Heart left ventricle (tissue), 16 donors: ENCODE results near the gene DCDC2C. TPM values are rescaled to one million over a fixed set of nuclear protein-coding genes. Genes with fewer than 3 reads are reported as not detected.

Experiments used
- ATAC-seq, 4 donors: fragments of 200-7000 bp; cut with Tn5 transposase; one replicate each; pipeline ENCODE4 v1.9.1; 2020 to 2022; ENCODE audit warnings: moderate library complexity in 4 of 4, mild to moderate bottlenecking in 3 of 4, moderate number of reproducible peaks in 1 of 4
- DNase-seq, 5 donors: peaks; one replicate each; pipeline ENCODE4 v3.0.0-alpha.2; 2020
- H3K27ac ChIP-seq, 12 donors: fragments of 200-600 bp; sonication (generic) in 4 of 12; one replicate each; pipeline versions ENCODE4 v1.5.0 to v1.8.0; 2016 to 2022; ENCODE audit warnings: mild to moderate bottlenecking in 2 of 12
- H3K27me3 ChIP-seq, 9 donors: fragments of 200-600 bp; sonication (generic) in 2 of 9; one replicate each; pipeline versions ENCODE4 v1.5.1 to v1.8.0; 2016 to 2022; ENCODE audit warnings: mild to moderate bottlenecking in 3 of 9
- H3K36me3 ChIP-seq, 9 donors: fragments of 200-600 bp; sonication (generic) in 2 of 9; one replicate each; pipeline versions ENCODE4 v1.5.0 to v1.8.0; 2018 to 2022; ENCODE audit warnings: mild to moderate bottlenecking in 2 of 9
- H3K4me1 ChIP-seq, 12 donors: fragments of 200-600 bp; sonication (generic) in 4 of 12; one replicate each; pipeline versions ENCODE4 v1.5.0 to v1.8.0; 2016 to 2022; ENCODE audit warnings: mild to moderate bottlenecking in 3 of 12
- H3K4me3 ChIP-seq, 12 donors: fragments of 200-600 bp; sonication (generic) in 4 of 12; one replicate each; pipeline versions ENCODE4 v1.5.0 to v1.8.0; 2017 to 2022; ENCODE audit warnings: mild to moderate bottlenecking in 9 of 12, moderate library complexity in 4 of 12
- H3K9me3 ChIP-seq, 12 donors: fragments of 200-600 bp; sonication (generic) in 4 of 12; one replicate each; pipeline versions ENCODE4 v1.5.0 to v1.8.0; 2016 to 2022; ENCODE audit warnings: mild to moderate bottlenecking in 1 of 12
- POLR2A ChIP-seq, 2 donors: fragments of 450-650 bp; IDR thresholded peaks; one replicate each; pipeline ENCODE4 v1.6.1; 2017; ENCODE audit warnings: antibody characterized with exemption in 2 of 2, mild to moderate bottlenecking in 2 of 2, moderate library complexity in 2 of 2
- WGBS, 4 donors: extraction: QIAGEN DNeasy Blood & Tissue Kit in 2 of 4; methylation state at CpG; one replicate each; pipeline versions ENCODE4 v1.1.5 to v1.1.7; 2013 to 2018; 5-methylcytosine and 5-hydroxymethylcytosine counted together
- intact Hi-C, 10 donors: fragments of 100-400 bp; cut with DNase I; formaldehyde crosslinking; loops; one replicate each; pipeline versions ENCODE4 v1.11.1 to v1.14.2; 2022
- polyA plus RNA-seq, 2 donors: library from polyadenylated mRNA; stranded (reverse); fragments of 200-250 nt; gene quantifications; one replicate each; pipeline ENCODE4 v1.2.3, GENCODE V29; 2013
- total RNA-seq, 9 donors: library from RNA; depleted of rRNA in 2 of 9; stranded (reverse); fragments of >200 nt in 2 of 9; fragmentation: NEBNext Ultra II Directional in 3 of 9; extraction: Animal tissue kit (Norgen Biotek cat#: 25700) in 3 of 9; gene quantifications; one replicate each; pipeline versions ENCODE4 v1.1.0 to v1.2.4, GENCODE V29; 2016 to 2023
- TF ChIP-seq, protein P1 (sequence below), 12 donors: fragments of 200-600 bp; sonication (generic) in 4 of 12; IDR thresholded peaks; one replicate each; pipeline versions ENCODE4 v1.5.0 to v1.8.0; 2018 to 2022; ENCODE audit warnings: antibody characterized with exemption in 12 of 12, mild to moderate bottlenecking in 5 of 12
- donor health status: ischemic (EF 13 %, LVEDD 7.1; RV severe dilation, severe dysfunction).
- donor health status: healthy with polysubstance abuse.
- donor health status: DM: no; HTN: yes; CAD: no.
- donor health status: DM: no; HTN: no; CAD: no.
- donor health status: ischemic (EF 25% LVEDD 6.9; RV normal size, moderate dysfunction).
- donor health status: ischemic (EF 25% LVEDD 5.7; RV mildly dilated, moderate dysfunction).
- donor health status: healthy.
- donor health status: DM: yes; HTN: yes; CAD: no.
- donor health status: ischemic (EF 35%, LVEDD 5.7; RV mildly dilated, moderate dysfunction).
- donor health status: nonischemic (EF 11% LVEDD 7.7; RV severe dilation, severe dysfunction).
- donor health status: DM: yes; HTN: yes; CAD: no.
- donor health status: PGD.
- donor health status: ischemic (EF 29% LVEDD 5.4; RV normal size, mild dysfunction).
- donor health status: nonischemic (EF 23%, LVEDD 6.1; RV moderate dilation, normal function).

DCDC2C gene
- total and polyA plus RNA-seq, 11 donors: not detected

GRCh38 chr2:3739313-3739712, 35.9 kb downstream of the DCDC2C start:
- H3K27me3 ChIP-seq: peaks cover 0 to 17% (median 0%) of the 10 kb centered on the region in 9 donors
- no peak for DNase-seq
- intact Hi-C loops: loop anchor here in 1 of 10 donors (10.0 kb wide), 1 partner anchor 45 kb away; no protein-coding TSS in a partner anchor
- 88 to 94% (median 91%) methylated on average over 18 to 19 of the region's 19 CpGs for WGBS, 4 donors
- no peaks in the 10 kb centered on the region for H3K9me3 ChIP-seq
- H3K4me1 ChIP-seq: no peaks in the 10 kb centered on the region
- no peaks in the 10 kb centered on the region for H3K36me3 ChIP-seq
- no peak overlapping the region for H3K4me3 ChIP-seq
- no peak for ATAC-seq
- no peak overlapping the region for H3K27ac ChIP-seq
- TF ChIP-seq, protein P1, sequence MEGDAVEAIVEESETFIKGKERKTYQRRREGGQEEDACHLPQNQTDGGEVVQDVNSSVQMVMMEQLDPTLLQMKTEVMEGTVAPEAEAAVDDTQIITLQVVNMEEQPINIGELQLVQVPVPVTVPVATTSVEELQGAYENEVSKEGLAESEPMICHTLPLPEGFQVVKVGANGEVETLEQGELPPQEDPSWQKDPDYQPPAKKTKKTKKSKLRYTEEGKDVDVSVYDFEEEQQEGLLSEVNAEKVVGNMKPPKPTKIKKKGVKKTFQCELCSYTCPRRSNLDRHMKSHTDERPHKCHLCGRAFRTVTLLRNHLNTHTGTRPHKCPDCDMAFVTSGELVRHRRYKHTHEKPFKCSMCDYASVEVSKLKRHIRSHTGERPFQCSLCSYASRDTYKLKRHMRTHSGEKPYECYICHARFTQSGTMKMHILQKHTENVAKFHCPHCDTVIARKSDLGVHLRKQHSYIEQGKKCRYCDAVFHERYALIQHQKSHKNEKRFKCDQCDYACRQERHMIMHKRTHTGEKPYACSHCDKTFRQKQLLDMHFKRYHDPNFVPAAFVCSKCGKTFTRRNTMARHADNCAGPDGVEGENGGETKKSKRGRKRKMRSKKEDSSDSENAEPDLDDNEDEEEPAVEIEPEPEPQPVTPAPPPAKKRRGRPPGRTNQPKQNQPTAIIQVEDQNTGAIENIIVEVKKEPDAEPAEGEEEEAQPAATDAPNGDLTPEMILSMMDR (IDR thresholded peaks at IDR 0.05): no peak
- TF ChIP-seq POLR2A (IDR thresholded peaks at IDR 0.05): no peak

GRCh38 chr2:3741396-3741795, 38.0 kb downstream of the DCDC2C start:
- DNase-seq (no peak), ATAC-seq (no peak)
- Histone ChIP-seq H3K27me3 (peaks cover 0 to 19% (median 0%) of the 10 kb centered on the region in 9 donors), H3K9me3 (no peaks in the 10 kb centered on the region), H3K4me1 (no peaks in the 10 kb centered on the region), H3K36me3 (no peaks in the 10 kb centered on the region), H3K4me3 (no peak overlapping the region), H3K27ac (no peak overlapping the region)
- intact Hi-C loops: no loop called here
- TF ChIP-seq POLR2A (IDR thresholded peaks at IDR 0.05): no peak
- TF ChIP-seq, protein P1 (IDR thresholded peaks at IDR 0.05): no peak
- WGBS, 4 donors: 77 to 79% (median 78%) methylated on average over 8 of the region's 8 CpGs

- no peaks in the 10 kb centered on the region for H3K4me1 ChIP-seq
- H3K36me3 ChIP-seq: no peaks in the 10 kb centered on the region
- peaks cover 0 to 18% (median 0%) of the 10 kb centered on the region in 9 donors for H3K27me3 ChIP-seq
- ATAC-seq (no peak), DNase-seq (no peak)
- no peaks in the 10 kb centered on the region for H3K9me3 ChIP-seq
- intact Hi-C loops: no loop called here
- no peak overlapping the region for H3K4me3 ChIP-seq
- H3K27ac ChIP-seq: no peak overlapping the region
- WGBS, 4 donors: 83 to 87% (median 86%) methylated on average over 13 of the region's 13 CpGs
- TF ChIP-seq, protein P1 (IDR thresholded peaks at IDR 0.05): no peak
- TF ChIP-seq POLR2A (IDR thresholded peaks at IDR 0.05): no peak
These were observed 38.7 kb downstream of the DCDC2C start for GRCh38 chr2:3741867-3742602.

GRCh38 chr2:3742743-3743508, 39.6 kb downstream of the DCDC2C start:
- ATAC-seq (no peak), DNase-seq (no peak)
- Histone ChIP-seq H3K4me3 (no peak overlapping the region), H3K27me3 (peaks cover 0 to 10% (median 0%) of the 10 kb centered on the region in 9 donors), H3K36me3 (no peaks in the 10 kb centered on the region), H3K9me3 (no peaks in the 10 kb centered on the region), H3K4me1 (no peaks in the 10 kb centered on the region), H3K27ac (no peak overlapping the region)
- intact Hi-C loops: no loop called here
- WGBS, 4 donors: 89 to 92% (median 90%) methylated on average over 5 of the region's 5 CpGs
- TF ChIP-seq POLR2A (IDR thresholded peaks at IDR 0.05): no peak
- TF ChIP-seq, protein P1 (IDR thresholded peaks at IDR 0.05): no peak
